Type B pancreatic cell (in vitro differentiated cells): ENCODE measurements around the gene SLC22A1. TPM values are rescaled to one million over a fixed set of nuclear protein-coding genes. Genes with fewer than 3 reads are reported as not detected.
"Not testable (repeated sequence)": the region's sequence is repeated elsewhere in the genome, so short reads cannot be mapped to it uniquely, and the experiment has no call there.

Experiments
- DNase-seq: peaks from one replicate; pipeline ENCODE4 v3.0.0; 2021; ENCODE audit warnings: mixed read lengths; ENCODE audit not compliant: unreplicated experiment; ENCODE audit errors: extremely low spot score
- H3K27ac Mint-ChIP-seq: 2 replicates; pipeline ENCODE4 v1.8.0; 2021; ENCODE audit warnings: mild to moderate bottlenecking, mixed read lengths
- H3K27me3 Mint-ChIP-seq: 2 replicates; pipeline ENCODE4 v1.8.0; 2021; ENCODE audit warnings: mixed read lengths
- H3K36me3 Mint-ChIP-seq: 2 replicates; pipeline ENCODE4 v1.8.0; 2021; ENCODE audit warnings: mixed read lengths
- H3K4me1 Mint-ChIP-seq: one replicate; pipeline ENCODE4 v1.8.0; 2021; ENCODE audit warnings: mixed read lengths; ENCODE audit not compliant: unreplicated experiment
- H3K4me3 Mint-ChIP-seq: 2 replicates; pipeline ENCODE4 v1.8.0; 2021; ENCODE audit warnings: mild to moderate bottlenecking, mixed read lengths
- H3K9me3 Mint-ChIP-seq: 2 replicates; pipeline ENCODE4 v1.8.0; 2021; ENCODE audit warnings: mixed read lengths
- CTCF ChIP-seq: fragments of 200-600 bp; sonication (generic); conservative IDR thresholded peaks from 2 replicates; pipeline ENCODE4 v1.5.0; 2021; ENCODE audit warnings: antibody characterized with exemption, mild to moderate bottlenecking
- total RNA-seq: library from RNA; stranded (reverse); gene quantifications from 2 replicates; pipeline ENCODE4 v1.2.1, GENCODE V29; 2021; ENCODE audit warnings: low replicate concordance

SLC22A1 gene
- total RNA-seq, 1 donor from 2014 or later = 3.0 TPM

GRCh38 chr6:160088784-160089533 is 32.7 kb upstream of the SLC22A1 start:
- Mint-ChIP-seq H3K9me3 (no peaks in the 10 kb centered on the region), H3K4me3 (no peak overlapping the region), H3K36me3 (peaks cover 16% of the 10 kb centered on the region), H3K4me1 (no peaks in the 10 kb centered on the region), H3K27me3 (no peaks in the 10 kb centered on the region), H3K27ac (no peak overlapping the region)
- TF ChIP-seq CTCF = no peak
- DNase-seq = no peak

- Mint-ChIP-seq H3K36me3 (peaks cover 17% of the 10 kb centered on the region), H3K4me3 (no peak overlapping the region), H3K4me1 (no peaks in the 10 kb centered on the region), H3K27me3 (no peaks in the 10 kb centered on the region), H3K27ac (no peak overlapping the region), H3K9me3 (no peaks in the 10 kb centered on the region)
- no peak for DNase-seq
- TF ChIP-seq CTCF = no peak
These were observed 32.1 kb upstream of the SLC22A1 start for GRCh38 chr6:160089534-160089897.

- not testable (repeated sequence) for DNase-seq, H3K4me3 Mint-ChIP-seq, H3K27me3 Mint-ChIP-seq, H3K9me3 Mint-ChIP-seq, H3K27ac Mint-ChIP-seq, H3K4me1 Mint-ChIP-seq
- H3K36me3 Mint-ChIP-seq = peaks cover 18% of the 10 kb centered on the region
These were observed 31.0 kb upstream of the SLC22A1 start for GRCh38 chr6:160090442-160091239.

DNA sequence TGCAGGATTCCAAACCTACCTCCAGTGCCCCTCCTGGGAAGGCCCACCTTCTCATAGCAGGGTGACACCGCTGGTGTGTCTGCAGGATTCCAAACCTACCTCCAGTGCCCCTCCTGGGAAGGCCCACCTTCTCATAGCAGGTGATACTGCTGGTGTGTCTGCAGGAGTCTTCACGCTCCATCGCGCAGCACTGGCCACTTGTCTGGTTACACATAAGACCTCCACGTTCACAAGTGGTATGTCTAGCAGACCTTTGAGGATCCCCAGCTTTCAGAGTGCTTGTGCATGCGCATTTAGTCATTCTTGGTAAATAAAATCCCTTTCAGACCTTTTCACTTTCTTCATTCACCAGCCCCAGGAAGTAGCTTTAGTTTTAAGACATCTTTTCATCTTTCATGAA is 29.4 kb upstream of the SLC22A1 start:
- H3K4me3 Mint-ChIP-seq, H3K4me1 Mint-ChIP-seq, H3K27ac Mint-ChIP-seq, DNase-seq, H3K9me3 Mint-ChIP-seq, H3K27me3 Mint-ChIP-seq: not testable (repeated sequence)
- H3K36me3 Mint-ChIP-seq = peaks cover 26% of the 10 kb centered on the region

GRCh38 chr6:160092602-160093001 is 29.0 kb upstream of the SLC22A1 start:
- Mint-ChIP-seq H3K9me3 (no peaks in the 10 kb centered on the region), H3K36me3 (peaks cover 26% of the 10 kb centered on the region), H3K4me1 (no peaks in the 10 kb centered on the region), H3K27me3 (no peaks in the 10 kb centered on the region), H3K27ac (no peak overlapping the region), H3K4me3 (no peak overlapping the region)
- no peak for DNase-seq
- TF ChIP-seq CTCF = no peak

GRCh38 chr6:160093061-160093460 is 28.6 kb upstream of the SLC22A1 start:
- H3K27ac Mint-ChIP-seq = no peak overlapping the region
- no peaks in the 10 kb centered on the region for H3K4me1 Mint-ChIP-seq
- DNase-seq = no peak
- H3K27me3 Mint-ChIP-seq = no peaks in the 10 kb centered on the region
- no peak for TF ChIP-seq CTCF
- no peak overlapping the region for H3K4me3 Mint-ChIP-seq
- H3K36me3 Mint-ChIP-seq = peaks cover 28% of the 10 kb centered on the region
- no peaks in the 10 kb centered on the region for H3K9me3 Mint-ChIP-seq
